ENCODE data around the gene PSMD8. TPM values are rescaled to one million over a fixed set of nuclear protein-coding genes. Genes with fewer than 3 reads are reported as not detected.

The PSMD8 gene
- total RNA-seq, result 162 and 390 TPM in 2 replicates

GRCh38 chr19:38374332-38375097 is at the start of gene PSMD8:
PSMD8 (plus strand) TSS chr19:38374571; CDS start chr19:38374602, 31 bp downstream.

GRCh38 chr19:38387550-38388348 is 13.4 kb downstream of the PSMD8 start, which contains the start of gene GGN:
GGN (minus strand) TSS chr19:38388034; CDS start chr19:38387261, 773 bp downstream.

GRCh38 chr19:38388349-38389100 is 14.2 kb downstream of the PSMD8 start, which contains the start of gene SPRED3:
SPRED3 (plus strand) TSS chr19:38388697; CDS start chr19:38390303, 1,606 bp downstream.

GRCh38 chr19:38402967-38403674 is 28.8 kb downstream of the PSMD8 start, which contains the start of gene FAM98C:
FAM98C (plus strand) TSS chr19:38403093; CDS start chr19:38403154, 61 bp downstream.

GRCh38 chr19:38425810-38426466 is 51.6 kb downstream of the PSMD8 start, which contains the start of gene RASGRP4:
RASGRP4 (minus strand) TSS chr19:38426219; CDS start chr19:38426091, 128 bp downstream.

GRCh38 chr19:38433268-38433733 is 58.9 kb downstream of the PSMD8 start, which contains the start of gene RYR1:
RYR1 (plus strand) TSS chr19:38433691; CDS start chr19:38433830, 139 bp downstream.

Other genes with a start within 250 kb of the PSMD8 start
- under 0.01 and 1.3 TPM in 2 replicates for gene DPF1, start 150.3 kb upstream of the PSMD8 start, total RNA-seq
- not detected in 2 replicates for gene PPP1R14A, start 118.2 kb upstream of the PSMD8 start, total RNA-seq
- 283 and 364 TPM in 2 replicates for gene SPINT2, start 110.0 kb upstream of the PSMD8 start, total RNA-seq
- gene C19orf33, start 70.3 kb upstream of the PSMD8 start, total RNA-seq, result 137 and 144 TPM in 2 replicates
- 34.5 and 100 TPM in 2 replicates for gene YIF1B, start 58.6 kb upstream of the PSMD8 start, total RNA-seq
- 20.0 and 23.0 TPM in 2 replicates for gene KCNK6, start 54.7 kb upstream of the PSMD8 start, total RNA-seq
- gene CATSPERG, start 38.7 kb upstream of the PSMD8 start, total RNA-seq, result 1.6 and 1.7 TPM in 2 replicates
- 0.43 and 0.79 TPM in 2 replicates for gene GGN, start 13.5 kb downstream of the PSMD8 start, total RNA-seq
- gene SPRED3, start 14.1 kb downstream of the PSMD8 start, total RNA-seq, result 0.22 and 0.79 TPM in 2 replicates
- 13.7 and 16.8 TPM in 2 replicates for gene FAM98C, start 28.5 kb downstream of the PSMD8 start, total RNA-seq
- not detected in 2 replicates for gene RASGRP4, start 51.6 kb downstream of the PSMD8 start, total RNA-seq
- under 0.01 and 0.11 TPM in 2 replicates for gene RYR1, start 59.1 kb downstream of the PSMD8 start, total RNA-seq
- 0.22 TPM in 1 of 2 replicates, not detected in the other for gene MAP4K1, start 243.4 kb downstream of the PSMD8 start, total RNA-seq
- gene EIF3K, start 244.6 kb downstream of the PSMD8 start, total RNA-seq, result 271 and 636 TPM in 2 replicates

Data from placental epithelial cell (primary cell).